GM12872 (cell line): ENCODE data around the gene DMKN.

Source experiments
- CTCF ChIP-seq: IDR thresholded peaks from 3 replicates; pipeline ENCODE4 v1.5.1; 2011; ENCODE audit warnings: low read depth, mild to moderate bottlenecking, low read length, moderate library complexity; ENCODE audit not compliant: insufficient read depth

Gene DMKN

GRCh38 chr19:35559281-35559659 is 45.8 kb upstream of the DMKN start:
- no peak for TF ChIP-seq CTCF

- TF ChIP-seq CTCF: no peak
These were observed 45.2 kb upstream of the DMKN start for GRCh38 chr19:35558400-35559280.

- no peak for TF ChIP-seq CTCF
These were observed 44.3 kb upstream of the DMKN start for GRCh38 chr19:35557539-35558399.

GRCh38 chr19:35556846-35557538 is 43.5 kb upstream of the DMKN start:
- TF ChIP-seq CTCF: no peak

- no peak for TF ChIP-seq CTCF
These were observed 42.7 kb upstream of the DMKN start for GRCh38 chr19:35556025-35556590.

GRCh38 chr19:35555301-35556005 is 42.0 kb upstream of the DMKN start:
- TF ChIP-seq CTCF: peak; percentile 43
